ENCODE data around the gene GAPVD1.
"Not testable (repeated sequence)": the region's sequence is repeated elsewhere in the genome, so short reads cannot be mapped to it uniquely, and the experiment has no call there.

DNA sequence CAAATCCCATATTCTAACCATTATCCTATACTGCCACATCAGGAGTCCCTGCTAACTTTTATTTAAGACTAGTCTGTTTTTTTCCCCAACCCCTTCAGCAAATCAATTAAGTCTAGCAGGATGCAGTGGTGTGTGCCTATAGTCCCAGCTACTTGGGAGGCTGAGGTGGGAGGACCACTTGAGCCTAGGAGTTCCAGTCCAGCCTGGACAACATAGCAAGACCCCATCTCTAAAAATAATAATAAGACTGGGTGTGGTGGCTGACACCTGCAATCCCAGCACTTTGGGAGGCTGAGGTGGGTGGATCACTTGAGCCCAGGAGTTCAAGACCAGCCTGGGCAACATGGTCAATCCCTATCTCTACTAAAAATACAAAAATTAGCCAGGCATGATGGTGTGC lies 36.8 kb upstream of the GAPVD1 start:
- TF ChIP-seq SUZ12 (IDR thresholded peaks at IDR 0.05); HDGF (IDR thresholded peaks at IDR 0.05; ENCODE audit: borderline replicate concordance); SP1 (IDR thresholded peaks at IDR 0.05); FOXA1 (IDR thresholded peaks at IDR 0.05); FOXM1 (IDR thresholded peaks at IDR 0.05; ENCODE audit: borderline replicate concordance); NFRKB (IDR thresholded peaks at IDR 0.05); ELF4 (IDR thresholded peaks at IDR 0.05): not testable (repeated sequence)
- TF ChIP-seq, protein P1, sequence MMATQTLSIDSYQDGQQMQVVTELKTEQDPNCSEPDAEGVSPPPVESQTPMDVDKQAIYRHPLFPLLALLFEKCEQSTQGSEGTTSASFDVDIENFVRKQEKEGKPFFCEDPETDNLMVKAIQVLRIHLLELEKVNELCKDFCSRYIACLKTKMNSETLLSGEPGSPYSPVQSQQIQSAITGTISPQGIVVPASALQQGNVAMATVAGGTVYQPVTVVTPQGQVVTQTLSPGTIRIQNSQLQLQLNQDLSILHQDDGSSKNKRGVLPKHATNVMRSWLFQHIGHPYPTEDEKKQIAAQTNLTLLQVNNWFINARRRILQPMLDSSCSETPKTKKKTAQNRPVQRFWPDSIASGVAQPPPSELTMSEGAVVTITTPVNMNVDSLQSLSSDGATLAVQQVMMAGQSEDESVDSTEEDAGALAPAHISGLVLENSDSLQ (IDR thresholded peaks at IDR 0.05) = not testable (repeated sequence)

All from HEK293T (cell line).